IPS-18a (cell line): ENCODE measurements around the gene C14orf132.

ENCODE experiments used
- H3K27ac ChIP-seq: one replicate; pipeline ENCODE4 v1.5.1; 2013; ENCODE audit warnings: low read length
- H3K27me3 ChIP-seq: one replicate; pipeline ENCODE4 v1.6.1; 2013; ENCODE audit warnings: mild to moderate bottlenecking, low read length; ENCODE audit not compliant: control insufficient read depth, insufficient read depth
- H3K36me3 ChIP-seq: one replicate; pipeline ENCODE4 v1.6.1; 2013; ENCODE audit warnings: low read depth, low read length; ENCODE audit not compliant: control insufficient read depth
- H3K4me1 ChIP-seq: one replicate; pipeline ENCODE4 v1.6.1; 2013; ENCODE audit warnings: low read depth, low read length; ENCODE audit not compliant: control insufficient read depth
- H3K4me3 ChIP-seq: one replicate; pipeline ENCODE4 v1.5.1; 2013; ENCODE audit warnings: low read length
- H3K9ac ChIP-seq: one replicate; pipeline ENCODE4 v1.6.1; 2013; ENCODE audit warnings: mild to moderate bottlenecking, low read length, moderate library complexity
- H3K9me3 ChIP-seq: one replicate; pipeline ENCODE4 v1.6.1; 2013; ENCODE audit warnings: low read depth, low read length; ENCODE audit not compliant: control insufficient read depth

C14orf132 gene

GRCh38 chr14:96055065-96055752, 16.0 kb downstream of the C14orf132 start:
- H3K9me3 ChIP-seq, result no peaks in the 10 kb centered on the region
- H3K36me3 ChIP-seq, result no peaks in the 10 kb centered on the region
- H3K4me1 ChIP-seq, result no peaks in the 10 kb centered on the region
- H3K27me3 ChIP-seq, result no peaks in the 10 kb centered on the region
- H3K4me3 ChIP-seq, result no peak overlapping the region
- H3K9ac ChIP-seq, result no peak overlapping the region
- no peak overlapping the region for H3K27ac ChIP-seq

- Histone ChIP-seq H3K36me3 (no peaks in the 10 kb centered on the region), H3K9me3 (no peaks in the 10 kb centered on the region), H3K4me1 (no peaks in the 10 kb centered on the region), H3K4me3 (no peak overlapping the region), H3K9ac (no peak overlapping the region), H3K27me3 (no peaks in the 10 kb centered on the region), H3K27ac (no peak overlapping the region)
These were observed 16.8 kb downstream of the C14orf132 start for GRCh38 chr14:96055753-96056508.

- Histone ChIP-seq H3K4me1 (no peaks in the 10 kb centered on the region), H3K9me3 (no peaks in the 10 kb centered on the region), H3K36me3 (no peaks in the 10 kb centered on the region), H3K9ac (no peak overlapping the region), H3K27me3 (no peaks in the 10 kb centered on the region), H3K27ac (no peak overlapping the region), H3K4me3 (no peak overlapping the region)
These were observed 17.6 kb downstream of the C14orf132 start for GRCh38 chr14:96056509-96057422.

GRCh38 chr14:96057738-96058137, 18.6 kb downstream of the C14orf132 start:
- no peak overlapping the region for H3K4me3 ChIP-seq
- H3K9ac ChIP-seq, result no peak overlapping the region
- H3K4me1 ChIP-seq, result no peaks in the 10 kb centered on the region
- H3K27ac ChIP-seq, result no peak overlapping the region
- no peaks in the 10 kb centered on the region for H3K27me3 ChIP-seq
- no peaks in the 10 kb centered on the region for H3K9me3 ChIP-seq
- no peaks in the 10 kb centered on the region for H3K36me3 ChIP-seq

GRCh38 chr14:96058576-96059200, 19.5 kb downstream of the C14orf132 start:
- no peaks in the 10 kb centered on the region for H3K9me3 ChIP-seq
- no peaks in the 10 kb centered on the region for H3K36me3 ChIP-seq
- no peak overlapping the region for H3K27ac ChIP-seq
- no peak overlapping the region for H3K4me3 ChIP-seq
- no peaks in the 10 kb centered on the region for H3K27me3 ChIP-seq
- no peaks in the 10 kb centered on the region for H3K4me1 ChIP-seq
- no peak overlapping the region for H3K9ac ChIP-seq

- Histone ChIP-seq H3K27me3 (no peaks in the 10 kb centered on the region), H3K9ac (no peak overlapping the region), H3K36me3 (no peaks in the 10 kb centered on the region), H3K9me3 (no peaks in the 10 kb centered on the region), H3K4me3 (no peak overlapping the region), H3K4me1 (no peaks in the 10 kb centered on the region), H3K27ac (no peak overlapping the region)
These were observed 20.5 kb downstream of the C14orf132 start for GRCh38 chr14:96059519-96060135.

- no peaks in the 10 kb centered on the region for H3K36me3 ChIP-seq
- no peaks in the 10 kb centered on the region for H3K9me3 ChIP-seq
- no peaks in the 10 kb centered on the region for H3K4me1 ChIP-seq
- H3K9ac ChIP-seq, result no peak overlapping the region
- H3K27ac ChIP-seq, result no peak overlapping the region
- no peak overlapping the region for H3K4me3 ChIP-seq
- no peaks in the 10 kb centered on the region for H3K27me3 ChIP-seq
These were observed 21.2 kb downstream of the C14orf132 start for GRCh38 chr14:96060186-96060933.

- Histone ChIP-seq H3K9me3 (no peaks in the 10 kb centered on the region), H3K9ac (no peak overlapping the region)
These were observed 22.8 kb downstream of the C14orf132 start for GRCh38 chr14:96062010-96062409.

GRCh38 chr14:96062506-96062905, 23.3 kb downstream of the C14orf132 start:
- Histone ChIP-seq H3K9me3 (no peaks in the 10 kb centered on the region), H3K27ac (no peak overlapping the region), H3K27me3 (no peaks in the 10 kb centered on the region), H3K4me1 (no peaks in the 10 kb centered on the region), H3K4me3 (no peak overlapping the region), H3K36me3 (no peaks in the 10 kb centered on the region), H3K9ac (no peak overlapping the region)

More at GRCh38 chr14:96062010-96062409, 22.8 kb downstream of the C14orf132 start:
- Histone ChIP-seq H3K27me3 (no peaks in the 10 kb centered on the region), H3K27ac (no peak overlapping the region), H3K4me3 (no peak overlapping the region), H3K4me1 (no peaks in the 10 kb centered on the region), H3K36me3 (no peaks in the 10 kb centered on the region)

- Histone ChIP-seq H3K4me3 (no peak overlapping the region), H3K36me3 (no peaks in the 10 kb centered on the region), H3K27me3 (no peaks in the 10 kb centered on the region), H3K9me3 (no peaks in the 10 kb centered on the region), H3K9ac (no peak overlapping the region), H3K4me1 (no peaks in the 10 kb centered on the region), H3K27ac (no peak overlapping the region)
These were observed 25.7 kb downstream of the C14orf132 start for GRCh38 chr14:96064866-96065265.
